HG03196 (cell line): Measurements from ENCODE around the gene CNTN6.
"Not testable (repeated sequence)": the region's sequence is repeated elsewhere in the genome, so short reads cannot be mapped to it uniquely, and the experiment has no call there.

Experiments
- ATAC-seq: cut with Tn5 transposase; IDR thresholded peaks from one replicate; pipeline ENCODE4 v1.9.1; 2021; ENCODE audit not compliant: unreplicated experiment

The CNTN6 gene

GRCh38 chr3:1275495-1275894, 182.7 kb downstream of the CNTN6 start:
- no peak for ATAC-seq

DNA sequence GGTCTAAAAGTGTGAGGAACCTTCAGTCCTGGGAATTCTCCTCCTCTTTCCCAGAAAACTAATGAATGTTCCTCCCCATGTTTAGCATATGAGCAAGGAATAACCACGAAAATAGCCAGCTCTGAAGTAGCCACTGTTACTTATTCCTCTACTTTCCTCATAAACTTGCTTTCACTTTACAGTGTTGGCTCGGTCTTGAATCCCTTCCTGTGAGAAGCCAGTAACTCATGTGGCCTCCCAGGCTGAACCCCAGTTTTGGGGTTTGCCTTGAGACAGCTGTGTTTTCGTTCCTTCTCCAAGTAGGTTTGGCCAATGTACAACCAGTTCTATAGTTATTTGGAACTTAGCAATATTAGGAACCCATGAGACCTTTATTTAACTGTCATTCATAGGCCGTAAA, 195.0 kb downstream of the CNTN6 start:
- no peak for ATAC-seq

- ATAC-seq: no peak
These were observed 196.1 kb downstream of the CNTN6 start for GRCh38 chr3:1288805-1289494.

DNA sequence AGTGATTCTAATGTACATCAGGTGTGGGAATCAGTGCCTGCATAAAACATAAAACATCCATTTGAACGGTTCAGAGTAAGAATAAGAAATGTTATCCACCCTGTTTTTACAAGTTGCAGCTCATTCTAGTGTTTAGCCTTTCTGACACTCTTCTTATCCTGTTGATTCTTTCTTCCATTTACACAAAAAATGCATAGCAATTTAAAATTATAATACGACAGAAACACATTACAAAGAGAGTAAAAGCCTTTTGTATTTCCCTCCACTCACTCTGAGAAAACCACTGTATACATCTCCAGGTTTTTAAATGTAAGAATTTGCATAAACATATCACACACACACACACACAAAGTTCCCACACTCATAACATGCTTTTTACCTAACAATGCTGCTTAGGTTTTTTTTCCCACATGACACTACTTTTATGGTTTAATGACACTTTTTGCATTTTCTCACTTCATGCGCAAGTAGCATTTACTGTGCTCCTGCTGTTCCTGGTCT, 199.8 kb downstream of the CNTN6 start:
- ATAC-seq: no peak

DNA sequence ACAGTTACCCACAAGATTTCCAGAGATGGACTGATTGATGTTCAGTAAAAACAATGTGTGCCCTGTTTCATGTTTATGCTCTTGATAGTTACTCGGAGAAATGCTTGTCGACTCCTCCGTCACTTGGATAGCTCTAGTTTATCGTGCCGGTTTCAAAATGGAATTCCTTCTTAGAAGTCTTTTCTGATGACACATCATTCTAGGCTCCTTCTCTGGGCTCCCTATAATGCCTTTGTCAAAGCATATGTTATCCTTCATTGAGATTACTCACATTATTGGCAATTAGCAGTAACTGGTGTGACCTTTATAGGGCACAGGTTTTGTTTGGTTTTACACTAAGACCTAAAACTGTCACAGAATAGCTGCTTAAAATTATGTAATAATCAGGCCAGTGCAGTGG, 201.8 kb downstream of the CNTN6 start:
- no peak for ATAC-seq

DNA sequence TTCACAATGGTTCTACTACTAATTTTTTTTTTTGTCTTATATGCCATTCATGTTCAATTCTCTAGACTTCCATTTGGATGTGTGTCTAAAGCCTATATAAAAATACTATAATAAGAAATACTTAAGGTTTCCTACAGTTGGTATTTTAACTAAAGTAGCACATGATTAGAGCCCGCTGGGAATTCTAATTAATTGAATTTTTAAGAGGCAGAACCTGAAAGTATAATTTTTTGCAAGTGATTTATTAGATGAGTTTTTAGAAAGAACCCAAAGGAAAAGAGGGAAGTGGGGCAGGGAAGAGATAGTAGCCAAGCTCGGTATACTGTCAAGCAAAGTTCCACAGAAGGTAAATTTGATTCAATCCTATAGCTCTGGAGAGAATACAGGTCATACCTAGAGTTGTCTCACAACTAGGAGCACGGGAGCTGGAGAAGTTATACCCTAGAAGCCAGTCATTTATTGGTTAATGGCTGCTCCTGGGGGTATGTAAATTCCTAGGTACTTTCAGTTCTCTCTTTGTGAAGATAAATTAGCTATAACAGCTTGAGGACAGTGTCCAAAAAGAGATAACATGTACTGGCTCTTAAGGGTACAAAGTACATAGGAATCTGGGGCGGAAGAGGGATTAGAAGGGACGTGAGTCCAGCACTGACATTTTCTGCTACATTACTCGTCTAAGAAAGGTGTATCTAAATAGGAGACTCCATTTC, 225.6 kb downstream of the CNTN6 start:
- ATAC-seq: no peak

DNA sequence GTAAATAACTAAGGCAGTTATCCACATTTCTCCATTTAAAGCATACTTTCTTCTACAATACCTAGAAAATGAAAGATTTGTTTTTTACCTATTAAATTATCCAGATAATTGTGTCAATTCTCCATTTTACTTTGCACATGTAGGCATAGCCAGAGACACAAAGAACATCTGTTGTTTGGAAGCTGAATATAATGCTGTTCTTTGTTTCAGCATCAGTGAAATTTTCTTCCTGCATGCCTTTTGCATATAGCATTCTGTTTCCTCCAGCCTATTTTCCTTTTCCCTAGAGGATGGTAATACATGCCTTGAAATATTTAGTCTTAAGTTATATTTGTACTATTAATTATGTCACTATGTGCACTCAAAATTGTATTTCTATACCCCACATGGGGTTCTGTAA, 233.7 kb downstream of the CNTN6 start:
- no peak for ATAC-seq

DNA sequence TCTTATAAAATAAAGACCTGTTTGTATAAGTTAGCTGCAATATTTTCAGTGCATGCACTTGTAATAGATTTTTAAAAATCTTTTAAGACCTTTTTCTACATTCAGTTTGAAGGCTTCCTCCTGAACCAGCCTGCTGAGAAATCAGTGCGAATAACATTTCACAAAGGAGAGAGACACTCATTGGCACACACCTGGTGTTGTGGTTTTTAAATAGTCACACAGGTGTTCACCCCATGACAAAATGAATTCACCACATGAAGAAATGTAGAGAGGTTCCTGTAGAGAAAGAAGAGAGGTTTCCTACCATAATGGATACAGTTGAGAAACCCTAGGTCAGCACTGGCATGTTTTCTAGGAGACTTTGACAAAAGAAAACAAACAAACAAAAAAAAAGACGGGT, 237.3 kb downstream of the CNTN6 start:
- no peak for ATAC-seq

DNA sequence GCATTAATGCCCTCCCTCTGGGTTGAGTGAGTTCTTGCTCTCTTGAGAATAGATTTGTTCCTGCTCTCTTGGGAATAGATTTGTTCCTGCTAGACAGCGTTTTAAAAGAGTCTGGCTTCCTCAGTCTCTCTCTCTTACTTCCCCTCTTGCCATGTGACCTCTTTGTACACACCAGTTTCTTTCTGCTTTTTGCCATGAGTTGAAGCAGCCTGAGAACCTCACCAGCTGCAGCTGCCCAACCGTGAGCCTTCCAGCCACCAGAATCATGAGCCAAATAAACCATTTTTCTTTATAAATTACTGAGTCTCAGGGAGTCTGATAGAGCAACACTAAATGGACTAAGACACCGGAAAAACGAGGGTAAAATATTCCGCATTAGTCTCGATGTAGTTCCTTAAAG, 253.6 kb downstream of the CNTN6 start:
- ATAC-seq: no peak

DNA sequence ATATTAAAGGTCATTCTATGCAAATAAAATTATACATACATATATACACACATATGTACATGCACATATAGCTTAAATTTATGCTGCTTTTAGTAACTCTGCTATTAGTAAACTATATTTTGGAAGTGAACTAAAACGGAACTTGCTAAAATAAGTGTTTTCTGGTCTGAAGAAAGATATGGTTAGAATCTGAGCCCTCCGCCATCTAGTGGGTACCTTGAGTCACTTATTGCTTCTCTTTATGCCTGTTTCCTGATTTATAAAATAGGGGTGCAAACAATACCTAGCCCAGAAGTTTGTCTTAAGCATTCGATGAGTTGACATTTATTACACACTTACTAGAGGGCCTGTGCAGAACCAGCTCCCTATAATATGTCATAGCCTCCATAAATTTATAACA, 255.7 kb downstream of the CNTN6 start:
- ATAC-seq: no peak

GRCh38 chr3:1350885-1351284, 258.1 kb downstream of the CNTN6 start:
- ATAC-seq: no peak

DNA sequence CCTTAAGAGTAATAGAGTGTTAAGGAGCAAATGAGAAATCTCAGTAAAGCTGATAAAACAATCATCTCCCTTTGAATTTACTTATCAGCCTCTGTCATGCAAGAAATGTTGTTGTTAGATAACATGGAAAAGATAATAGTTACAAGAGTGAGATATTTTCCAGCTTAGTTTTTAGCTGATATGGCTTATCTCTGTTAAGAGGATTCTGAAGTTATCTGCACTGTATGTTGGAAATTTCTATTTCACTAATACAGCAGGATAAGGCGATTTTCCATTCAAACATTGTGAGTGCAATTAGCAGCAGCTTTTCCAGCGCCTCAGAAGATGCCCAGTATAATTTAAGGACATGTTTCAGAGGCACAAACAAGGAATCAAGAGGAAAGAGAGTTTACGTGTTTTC, 262.9 kb downstream of the CNTN6 start:
- no peak for ATAC-seq

DNA sequence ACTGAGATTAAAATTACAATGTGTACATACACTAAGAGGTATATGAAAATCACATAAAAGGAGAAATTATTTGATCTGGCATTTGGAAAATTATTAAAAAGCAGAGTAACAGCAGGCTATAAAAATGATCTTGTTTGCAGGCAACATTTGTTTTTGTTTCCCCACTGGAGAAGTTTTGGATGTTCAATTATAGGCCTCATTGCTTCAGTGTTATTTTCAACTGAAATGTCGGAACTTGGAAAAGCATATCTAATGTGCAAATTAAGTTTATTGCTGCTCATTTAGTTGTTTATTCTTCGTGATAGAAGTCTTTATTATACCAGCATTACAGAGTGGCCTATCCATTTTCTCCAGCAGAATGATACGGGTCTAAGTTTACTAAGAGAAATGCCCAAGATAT, 263.3 kb downstream of the CNTN6 start:
- ATAC-seq: no peak

DNA sequence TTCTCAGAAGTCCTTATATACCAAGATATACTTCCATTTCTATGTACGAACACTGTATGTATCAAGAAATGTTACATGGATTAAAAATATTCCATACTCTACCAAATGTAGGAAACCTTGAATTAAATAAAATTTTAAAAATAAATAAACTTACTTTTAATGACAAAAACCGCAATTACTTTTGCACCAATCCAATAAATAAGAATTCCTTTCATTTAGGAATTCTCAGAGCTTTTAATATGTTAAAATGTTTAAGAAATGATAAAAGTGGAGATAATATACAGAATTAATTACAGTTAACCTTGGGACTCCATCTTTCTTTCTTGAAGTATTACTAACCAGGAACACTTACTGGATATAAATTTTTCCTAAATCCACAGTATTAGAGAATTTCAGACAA, 272.7 kb downstream of the CNTN6 start:
- no peak for ATAC-seq

GRCh38 chr3:1374471-1374870, 281.6 kb downstream of the CNTN6 start:
- no peak for ATAC-seq

- no peak for ATAC-seq
These were observed 282.3 kb downstream of the CNTN6 start for GRCh38 chr3:1375145-1375544.

- ATAC-seq: peak; percentile 79
These were observed 288.3 kb downstream of the CNTN6 start for GRCh38 chr3:1380926-1381646.

DNA sequence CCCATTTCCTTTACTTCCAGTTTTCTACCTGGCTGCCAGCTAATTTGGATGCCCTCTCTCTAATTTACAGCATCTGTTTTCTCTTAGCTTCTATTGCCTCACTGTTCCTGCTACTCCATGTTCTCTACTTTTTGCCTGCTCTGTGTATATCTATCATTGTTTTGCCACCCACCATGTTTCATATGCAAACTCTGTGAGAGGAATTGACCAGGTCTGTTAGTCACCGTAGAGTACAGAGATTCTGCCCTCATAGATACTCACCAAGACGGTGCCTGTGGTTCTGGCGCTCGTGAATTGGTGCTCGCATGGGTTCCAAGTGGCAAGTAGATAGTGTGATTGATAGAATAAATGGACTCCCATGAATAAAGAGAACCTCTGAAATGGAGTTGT, 288.8 kb downstream of the CNTN6 start:
- ATAC-seq: peak; percentile 35

- not testable (repeated sequence) for ATAC-seq
These were observed 294.6 kb downstream of the CNTN6 start for GRCh38 chr3:1387396-1387905.

DNA sequence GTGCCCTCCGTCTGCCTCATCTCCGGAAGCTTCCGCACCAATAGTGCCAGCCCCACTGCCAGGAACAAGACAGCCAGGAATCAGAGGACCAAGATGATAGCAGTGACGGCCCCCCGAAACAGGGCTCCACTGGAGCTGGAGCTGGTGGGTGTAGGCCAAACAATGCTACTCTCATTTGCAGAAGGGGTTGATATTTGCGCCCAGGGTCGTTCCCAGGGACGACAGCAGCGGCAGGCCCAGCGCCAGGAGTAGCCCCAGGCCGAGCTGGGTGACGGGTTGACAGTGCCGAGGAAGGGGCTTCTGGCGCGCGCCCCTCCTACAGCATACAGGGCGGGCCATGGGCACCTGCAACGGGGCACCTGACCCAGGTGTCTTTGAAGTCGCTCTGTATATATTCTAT, 301.4 kb downstream of the CNTN6 start:
- ATAC-seq: no peak

- ATAC-seq: no peak
These were observed 307.7 kb downstream of the CNTN6 start for GRCh38 chr3:1400571-1400970.
